Fibroblast of the aortic adventitia (primary cell): ENCODE data around the gene CACNG1. TPM values are rescaled to one million over a fixed set of nuclear protein-coding genes. Genes with fewer than 3 reads are reported as not detected.

ENCODE experiments used
- DNase-seq: peaks from one replicate; pipeline ENCODE4 v3.0.0-alpha.2; 2010; ENCODE audit warnings: low read depth
- H3K4me3 ChIP-seq: 2 replicates; pipeline ENCODE4 v1.5.1; 2011; ENCODE audit warnings: low read depth, mild to moderate bottlenecking, control low read depth, low read length, moderate library complexity
- CTCF ChIP-seq: IDR thresholded peaks from 2 replicates; pipeline ENCODE4 v1.5.1; 2011; ENCODE audit warnings: mild to moderate bottlenecking, low read length, control low read depth, inconsistent platforms; ENCODE audit not compliant: insufficient read depth
- total RNA-seq: library from RNA; depleted of rRNA; stranded (reverse); fragments of >200 nt; gene quantifications from 2 replicates; pipeline ENCODE4 v1.2.3, GENCODE V29; 2012; ENCODE audit warnings: low replicate concordance

Gene CACNG1, protein sequence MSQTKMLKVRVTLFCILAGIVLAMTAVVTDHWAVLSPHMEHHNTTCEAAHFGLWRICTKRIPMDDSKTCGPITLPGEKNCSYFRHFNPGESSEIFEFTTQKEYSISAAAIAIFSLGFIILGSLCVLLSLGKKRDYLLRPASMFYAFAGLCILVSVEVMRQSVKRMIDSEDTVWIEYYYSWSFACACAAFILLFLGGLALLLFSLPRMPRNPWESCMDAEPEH
- not detected in 2 replicates for total RNA-seq

DNA sequence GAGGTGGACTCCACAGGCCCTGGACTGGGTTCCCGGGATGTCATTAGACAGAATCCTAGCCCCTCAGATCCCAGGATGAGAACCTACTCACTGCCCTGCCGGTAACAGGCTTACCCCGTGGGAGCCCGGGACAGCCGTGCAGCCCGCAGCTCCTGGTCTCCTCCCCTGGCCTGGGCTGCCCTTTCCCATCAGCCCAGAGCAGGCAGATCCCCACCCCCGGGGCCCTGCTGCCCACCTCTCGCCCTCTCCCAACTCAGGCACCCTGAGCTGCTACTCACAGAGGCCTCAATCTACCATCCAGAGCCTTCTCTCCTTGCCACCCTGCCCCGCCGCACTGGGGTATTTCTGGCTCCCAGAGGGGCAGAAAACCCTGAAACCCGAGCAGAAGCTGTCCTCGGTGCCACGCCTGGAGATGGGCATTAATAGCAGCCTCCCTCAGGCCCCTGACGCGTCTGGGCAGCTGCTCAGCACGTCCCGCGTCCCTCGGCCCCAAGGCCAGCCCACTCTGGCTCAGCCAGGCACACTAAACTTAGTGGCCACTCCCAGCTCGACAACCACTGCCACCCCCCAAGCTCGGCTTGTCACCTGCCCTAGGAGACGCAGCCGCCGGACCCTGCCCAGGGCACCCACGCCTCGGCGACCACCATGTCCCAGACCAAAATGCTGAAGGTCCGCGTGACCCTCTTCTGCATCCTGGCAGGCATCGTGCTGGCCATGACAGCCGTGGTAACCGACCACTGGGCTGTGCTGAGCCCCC lies at the start of gene CACNG1:
CACNG1 (plus strand) TSS at position 539 of the 757 bp plus-strand sequence; CDS start at position 646, 107 bp downstream.
- TF ChIP-seq CTCF, result no peak
- H3K4me3 ChIP-seq, result no peak within 1 kb of the TSS
- DNase-seq, result no peak

DNA sequence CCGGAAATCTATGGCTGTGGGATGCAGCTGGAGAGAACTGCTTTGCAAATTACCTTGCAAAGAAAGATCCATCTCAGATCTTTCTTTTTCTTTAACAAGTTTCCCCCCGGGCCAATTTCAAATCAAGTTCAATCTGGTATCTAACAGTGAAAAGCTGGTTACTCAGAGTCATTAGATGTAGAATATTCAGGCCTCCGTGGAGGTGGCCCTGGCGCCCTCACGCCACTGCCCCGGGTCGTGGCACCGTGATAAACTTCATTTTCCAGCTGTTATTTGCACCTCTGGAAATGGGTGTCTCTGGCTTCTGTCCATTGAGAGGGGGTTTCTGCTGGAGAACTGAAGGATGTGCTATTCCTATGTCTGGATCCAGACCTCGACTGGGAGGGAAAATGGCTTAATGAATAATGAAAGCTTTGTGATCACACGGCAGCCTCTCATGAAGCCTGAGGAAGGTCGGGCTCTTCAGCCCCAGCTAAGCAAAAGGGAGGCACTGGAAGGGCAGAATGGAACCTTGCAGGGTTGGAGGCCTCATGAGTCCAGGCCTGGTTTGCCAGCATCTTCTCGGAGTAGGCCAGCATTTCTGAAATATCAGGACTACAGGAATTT lies 49.3 kb upstream of the CACNG1 start:
- no peak overlapping the region for H3K4me3 ChIP-seq
- no peak for DNase-seq
- TF ChIP-seq CTCF, result no peak

DNA sequence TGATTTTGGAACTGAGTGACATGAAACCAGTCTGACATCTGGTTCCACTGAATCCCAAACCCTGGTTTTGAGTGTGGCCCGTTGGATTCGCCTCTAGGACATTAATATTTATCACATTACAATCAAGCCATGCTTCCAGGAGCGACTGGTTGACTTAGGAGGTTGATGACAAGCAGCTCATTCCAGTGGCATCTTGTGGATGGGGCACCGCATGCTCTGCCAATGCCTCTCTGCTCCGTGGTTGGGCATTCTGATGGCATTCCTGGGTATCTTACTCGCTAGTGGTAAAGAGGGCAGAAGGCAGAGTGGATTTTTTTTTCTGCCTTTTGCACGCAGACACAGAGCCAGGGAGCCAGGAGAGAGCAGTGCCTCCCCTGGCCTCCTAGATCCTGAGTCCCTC lies 48.4 kb upstream of the CACNG1 start:
- TF ChIP-seq CTCF, result no peak
- no peak overlapping the region for H3K4me3 ChIP-seq
- DNase-seq, result no peak

DNA sequence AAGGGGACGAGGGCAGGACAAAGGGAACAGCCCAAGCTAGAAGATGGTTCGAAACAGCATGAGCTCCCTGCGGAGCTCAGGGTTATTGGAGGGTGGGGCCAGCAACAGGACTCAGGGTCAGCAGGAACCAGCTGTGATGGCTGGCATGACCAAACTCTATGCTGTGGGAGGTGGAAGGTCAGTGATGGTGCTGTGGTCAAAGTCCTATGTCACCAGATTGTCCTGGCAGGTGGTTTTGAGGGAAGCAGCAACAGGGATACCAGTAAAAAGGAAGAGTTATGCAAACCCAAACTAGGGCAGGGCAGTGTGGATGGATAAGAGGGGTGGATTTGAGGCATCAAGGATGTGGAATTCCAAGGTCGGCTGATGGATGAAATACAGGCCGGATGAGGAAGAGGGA lies 47.4 kb upstream of the CACNG1 start:
- TF ChIP-seq CTCF, result no peak
- no peak overlapping the region for H3K4me3 ChIP-seq
- no peak for DNase-seq

DNA sequence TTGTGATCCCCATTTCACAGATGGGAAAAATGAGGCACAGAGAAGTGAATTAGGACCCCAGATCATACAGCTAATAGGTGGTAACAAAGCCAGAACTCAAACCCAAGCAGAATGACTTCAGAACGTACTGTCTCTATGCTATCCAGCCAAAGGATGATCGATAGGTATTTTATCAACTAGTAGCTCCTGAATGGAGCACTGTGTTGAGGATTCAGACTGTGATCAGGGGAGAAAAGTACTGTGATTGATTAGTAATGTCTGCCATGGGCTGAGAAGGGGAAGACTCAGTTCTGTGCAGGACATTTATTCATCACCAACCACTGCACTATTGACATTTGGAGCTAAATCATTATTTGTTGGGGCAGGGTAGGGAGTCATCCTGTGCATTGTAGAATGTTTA lies 41.1 kb upstream of the CACNG1 start:
- H3K4me3 ChIP-seq, result no peak overlapping the region
- TF ChIP-seq CTCF, result no peak
- no peak for DNase-seq

DNA sequence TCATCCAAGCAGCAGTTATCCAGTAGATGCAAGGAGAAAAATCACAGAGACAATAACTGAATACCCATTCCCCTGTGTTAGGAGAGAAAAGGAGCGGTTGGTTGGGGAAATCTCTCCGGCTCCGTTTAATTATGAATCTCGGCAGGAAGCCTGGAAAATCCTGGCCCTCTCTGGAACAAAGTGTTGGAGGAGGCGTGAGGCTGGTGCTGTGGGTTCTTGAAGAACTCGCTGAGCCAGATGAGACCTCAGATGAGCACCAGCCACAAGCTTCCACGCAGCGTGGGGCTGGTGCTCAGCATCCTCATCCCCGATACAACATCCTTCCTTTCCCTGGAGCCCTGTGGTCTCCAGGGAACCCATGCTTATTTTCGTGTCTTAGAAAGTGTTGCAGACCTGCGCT lies 40.2 kb upstream of the CACNG1 start:
- DNase-seq, result no peak
- H3K4me3 ChIP-seq, result no peak overlapping the region
- TF ChIP-seq CTCF, result no peak
